Vagina (tissue), 2 donors: Measurements from ENCODE around the gene MND1.

Source experiments
- POLR2A ChIP-seq, 2 donors: fragments of 450-650 bp; IDR thresholded peaks; one replicate each; pipeline ENCODE4 v1.6.1; 2017; ENCODE audit warnings: antibody characterized with exemption in 2 of 2, mild to moderate bottlenecking in 2 of 2, moderate library complexity in 2 of 2
- POLR2AphosphoS5 ChIP-seq, 2 donors: sonication (generic); formaldehyde crosslinking; IDR thresholded peaks; one replicate each; pipeline ENCODE4 v1.9.0; 2017; ENCODE audit warnings: antibody characterized with exemption in 2 of 2, mild to moderate bottlenecking in 2 of 2, low read depth in 1 of 2; ENCODE audit not compliant: insufficient read depth in 1 of 2
- TF ChIP-seq, protein P1 (sequence below), 3 experiments: fragments of 450-650 bp in 2 of 3; fragments of 200-600 bp in 1 of 3; sonication (generic) in 1 of 3; IDR thresholded peaks; one replicate each; pipeline ENCODE4 v1.5.1; 2017 to 2019; ENCODE audit warnings: antibody characterized with exemption in 3 of 3, mild to moderate bottlenecking in 2 of 3, moderate library complexity in 2 of 3

DNA sequence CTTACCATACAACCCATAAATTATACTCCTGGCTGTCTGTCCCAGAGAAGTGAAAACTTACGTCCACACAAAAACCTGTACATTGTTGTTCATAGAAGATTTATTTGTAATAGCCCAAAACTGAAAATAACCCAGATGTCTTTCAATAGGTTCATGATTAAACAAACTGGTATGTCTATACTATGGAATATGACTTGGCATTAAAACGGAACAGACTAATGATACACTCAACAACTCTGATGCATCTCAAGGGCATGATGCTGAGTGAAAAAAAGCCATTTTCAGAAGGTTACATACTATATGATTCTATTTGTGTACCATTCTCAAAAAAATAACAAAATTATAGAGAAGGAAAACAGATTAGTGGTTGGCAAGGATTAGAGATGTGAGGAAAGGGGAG is 11.6 kb upstream of the MND1 start:
- TF ChIP-seq, protein P1, sequence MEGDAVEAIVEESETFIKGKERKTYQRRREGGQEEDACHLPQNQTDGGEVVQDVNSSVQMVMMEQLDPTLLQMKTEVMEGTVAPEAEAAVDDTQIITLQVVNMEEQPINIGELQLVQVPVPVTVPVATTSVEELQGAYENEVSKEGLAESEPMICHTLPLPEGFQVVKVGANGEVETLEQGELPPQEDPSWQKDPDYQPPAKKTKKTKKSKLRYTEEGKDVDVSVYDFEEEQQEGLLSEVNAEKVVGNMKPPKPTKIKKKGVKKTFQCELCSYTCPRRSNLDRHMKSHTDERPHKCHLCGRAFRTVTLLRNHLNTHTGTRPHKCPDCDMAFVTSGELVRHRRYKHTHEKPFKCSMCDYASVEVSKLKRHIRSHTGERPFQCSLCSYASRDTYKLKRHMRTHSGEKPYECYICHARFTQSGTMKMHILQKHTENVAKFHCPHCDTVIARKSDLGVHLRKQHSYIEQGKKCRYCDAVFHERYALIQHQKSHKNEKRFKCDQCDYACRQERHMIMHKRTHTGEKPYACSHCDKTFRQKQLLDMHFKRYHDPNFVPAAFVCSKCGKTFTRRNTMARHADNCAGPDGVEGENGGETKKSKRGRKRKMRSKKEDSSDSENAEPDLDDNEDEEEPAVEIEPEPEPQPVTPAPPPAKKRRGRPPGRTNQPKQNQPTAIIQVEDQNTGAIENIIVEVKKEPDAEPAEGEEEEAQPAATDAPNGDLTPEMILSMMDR (IDR thresholded peaks at IDR 0.05), result no peak
- TF ChIP-seq POLR2AphosphoS5 (IDR thresholded peaks at IDR 0.05; ENCODE audit: insufficient read depth in 1 of 2, low read depth in 1 of 2), result no peak
- TF ChIP-seq POLR2A (IDR thresholded peaks at IDR 0.05), result no peak
